BLaER1 (cell line): Measurements from ENCODE around the gene RPL19.
"Not testable (repeated sequence)": the region's sequence is repeated elsewhere in the genome, so short reads cannot be mapped to it uniquely, and the experiment has no call there.

ENCODE experiments used
- H3K27ac ChIP-seq: shearing (Covaris generic); formaldehyde crosslinking; 2 replicates; pipeline ENCODE4 v1.8.1; 2022
- H3K27me3 ChIP-seq: shearing (Covaris generic); formaldehyde crosslinking; 2 replicates; pipeline ENCODE4 v1.8.1; 2022
- H3K36me3 ChIP-seq: shearing (Covaris generic); formaldehyde crosslinking; 2 replicates; pipeline ENCODE4 v1.8.1; 2022
- H3K4me1 ChIP-seq: shearing (Covaris generic); formaldehyde crosslinking; 2 replicates; pipeline ENCODE4 v1.8.1; 2022
- H3K4me2 ChIP-seq: shearing (Covaris generic); formaldehyde crosslinking; 2 replicates; pipeline ENCODE4 v1.8.1; 2022
- H3K4me3 ChIP-seq: shearing (Covaris generic); formaldehyde crosslinking; 2 replicates; pipeline ENCODE4 v1.8.1; 2022
- H3K9ac ChIP-seq: shearing (Covaris generic); formaldehyde crosslinking; 2 replicates; pipeline ENCODE4 v1.8.1; 2022
- H3K9me3 ChIP-seq: shearing (Covaris generic); formaldehyde crosslinking; 2 replicates; pipeline ENCODE4 v1.8.1; 2022
- H4K20me1 ChIP-seq: shearing (Covaris generic); formaldehyde crosslinking; 2 replicates; pipeline ENCODE4 v1.8.1; 2022
- Cebpa-rat ChIP-seq: shearing (Covaris generic); IDR thresholded peaks from 2 replicates; pipeline ENCODE4 v1.8.1; 2022

The RPL19 gene

DNA sequence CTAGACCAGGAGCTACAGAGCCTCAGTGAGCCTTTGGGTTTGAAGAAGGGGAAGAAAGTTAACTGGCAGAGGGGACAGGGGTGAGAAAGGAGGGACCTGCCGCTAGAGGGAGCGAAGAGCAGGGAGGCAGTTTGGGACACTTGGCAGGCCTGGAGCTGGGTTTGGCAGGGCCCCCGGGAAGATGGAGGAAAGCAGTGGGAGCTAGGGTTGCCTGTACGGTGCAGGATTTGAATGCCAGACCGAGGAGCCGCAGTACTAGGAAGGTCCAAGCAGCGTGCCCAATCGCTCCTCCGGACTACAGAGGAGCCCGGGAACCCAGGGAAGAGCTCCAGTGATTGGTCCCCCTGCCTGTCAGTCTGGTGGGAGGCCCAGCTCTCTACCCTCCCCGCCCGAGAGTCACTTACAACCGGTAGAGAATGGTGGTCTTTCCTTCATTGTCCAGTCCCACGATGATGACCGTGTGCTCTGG lies 35.4 kb upstream of the RPL19 start:
- Histone ChIP-seq H3K27ac (peak overlapping the region; percentile 64), H3K9ac (peak overlapping the region; percentile 49), H3K27me3 (peaks cover 25% of the 10 kb centered on the region), H3K4me2 (peak overlapping the region; percentile 93), H3K9me3 (no peaks in the 10 kb centered on the region), H3K4me1 (peaks cover 93% of the 10 kb centered on the region), H3K4me3 (peak overlapping the region; percentile 65), H3K36me3 (no peaks in the 10 kb centered on the region), H4K20me1 (no peaks in the 10 kb centered on the region)
- TF ChIP-seq Cebpa-rat = no peak

DNA sequence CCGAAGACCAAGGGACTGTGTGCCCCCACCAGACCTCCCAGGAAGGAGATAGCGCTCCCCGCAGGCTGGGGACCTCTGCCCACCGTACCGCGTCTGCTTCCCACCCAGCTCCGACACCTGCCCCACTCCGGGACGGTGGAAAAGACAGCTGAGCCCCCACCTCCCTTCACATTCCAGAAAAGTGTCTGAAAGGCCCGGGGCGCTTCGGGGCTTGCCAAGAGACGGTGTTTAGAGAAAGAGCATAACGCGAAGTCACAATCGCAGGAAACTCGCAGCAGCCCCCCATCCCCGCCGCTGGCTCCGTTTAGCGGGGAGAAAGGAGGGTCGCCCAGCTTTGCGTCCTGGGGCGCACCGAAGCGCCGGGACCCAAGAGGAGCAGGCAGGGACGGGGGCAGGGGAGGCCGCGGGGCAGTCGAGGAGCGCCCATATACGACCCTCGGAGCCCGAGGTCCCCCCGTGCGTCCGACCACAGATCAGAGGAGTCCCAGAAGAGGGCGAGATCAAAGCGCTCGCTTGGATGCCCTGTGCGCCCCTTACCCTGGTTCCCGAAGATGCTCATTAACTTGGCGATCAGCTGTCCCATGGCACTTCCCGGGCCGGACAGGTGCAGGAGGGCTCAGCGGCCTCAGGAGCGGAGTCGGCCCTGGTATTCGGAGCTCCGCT lies 34.8 kb upstream of the RPL19 start:
- TF ChIP-seq Cebpa-rat = no peak
- Histone ChIP-seq H3K36me3 (no peaks in the 10 kb centered on the region), H3K9ac (peak overlapping the region; percentile 49), H4K20me1 (no peaks in the 10 kb centered on the region), H3K4me2 (peak overlapping the region; percentile 93), H3K27me3 (peaks cover 25% of the 10 kb centered on the region), H3K27ac (peak overlapping the region; percentile 64), H3K9me3 (no peaks in the 10 kb centered on the region), H3K4me1 (peaks cover 99% of the 10 kb centered on the region), H3K4me3 (peak overlapping the region; percentile 65)

DNA sequence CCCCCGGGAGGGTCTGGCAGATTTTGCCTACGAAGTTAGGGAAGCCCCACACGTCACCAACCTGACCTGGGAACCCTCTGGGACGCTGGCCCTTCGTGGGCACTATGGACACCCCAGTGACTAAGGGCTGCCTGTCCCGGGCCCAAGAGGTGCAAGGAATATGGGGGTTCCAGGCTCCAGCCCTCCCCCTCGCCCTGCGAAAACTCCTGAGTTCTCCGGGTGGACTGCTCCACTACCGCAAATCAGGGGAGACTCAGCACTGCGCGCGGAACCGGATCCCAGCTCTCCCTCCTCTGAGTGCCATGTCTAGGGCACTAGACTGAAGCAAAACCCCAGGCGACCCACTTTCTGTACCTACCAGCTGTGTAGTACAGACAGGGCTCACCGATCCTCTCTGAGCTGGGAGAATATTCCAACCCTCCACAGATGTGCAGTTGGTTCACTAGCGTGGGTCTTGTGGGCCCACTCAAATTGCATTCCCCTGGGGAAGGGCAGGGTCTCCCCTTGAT lies 34.2 kb upstream of the RPL19 start, which contains the start of gene ARL5C:
TSS of gene ARL5C (minus strand) at position 321 of the 509 bp plus-strand sequence. CDS start 401 bp downstream, outside the sequence.
- H3K9ac ChIP-seq = peak within 1 kb of the TSS; percentile 49
- H3K36me3 ChIP-seq = no peaks in the 10 kb centered on the region
- H3K4me2 ChIP-seq = peak within 1 kb of the TSS; percentile 93
- H3K9me3 ChIP-seq = no peaks in the 10 kb centered on the region
- H3K27me3 ChIP-seq = peaks cover 25% of the 10 kb centered on the region
- TF ChIP-seq Cebpa-rat = no peak
- H3K27ac ChIP-seq = peak within 1 kb of the TSS; percentile 64
- H3K4me3 ChIP-seq = peak within 1 kb of the TSS; percentile 65
- H3K4me1 ChIP-seq = peaks cover 99% of the 10 kb centered on the region
- no peaks in the 10 kb centered on the region for H4K20me1 ChIP-seq

GRCh38 chr17:39166437-39167335 lies 33.4 kb upstream of the RPL19 start:
- Histone ChIP-seq H3K36me3 (no peaks in the 10 kb centered on the region), H3K27ac (peak overlapping the region; percentile 58), H3K9ac (peak overlapping the region; percentile 49; the same call in 1 of the 2 replicates), H3K4me2 (peak overlapping the region; percentile 93), H4K20me1 (no peaks in the 10 kb centered on the region), H3K9me3 (no peaks in the 10 kb centered on the region), H3K27me3 (peaks cover 25% of the 10 kb centered on the region), H3K4me3 (peak overlapping the region; percentile 65), H3K4me1 (peaks cover 99% of the 10 kb centered on the region)
- no peak for TF ChIP-seq Cebpa-rat

DNA sequence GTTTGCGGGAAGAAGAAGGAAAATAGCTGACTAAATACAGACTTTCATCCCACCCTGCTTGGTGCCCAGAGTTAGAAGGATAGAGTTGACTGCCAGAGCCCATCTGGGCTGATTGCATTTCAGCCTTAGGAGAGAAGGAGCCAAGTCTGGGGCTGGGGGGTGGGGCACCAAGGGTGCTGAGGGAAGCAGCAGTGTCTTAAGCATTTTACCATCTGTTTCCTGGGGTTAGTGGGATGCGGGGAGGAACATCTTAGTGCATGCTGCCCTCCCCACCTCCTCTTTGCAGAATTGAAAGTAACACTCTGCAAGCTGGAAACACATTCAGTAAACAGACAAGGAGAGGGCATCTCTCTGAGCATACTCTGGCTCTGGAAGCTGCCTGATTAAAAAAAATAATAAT lies 32.6 kb upstream of the RPL19 start:
- H3K4me3 ChIP-seq = 0 out of 2 replicates have a peak overlapping the region, but pooled peaks have one; percentile 65

GRCh38 chr17:39168503-39168902 lies 31.6 kb upstream of the RPL19 start:
- H4K20me1 ChIP-seq, H3K9me3 ChIP-seq, H3K4me3 ChIP-seq, H3K36me3 ChIP-seq, H3K9ac ChIP-seq: not testable (repeated sequence)
- H3K27me3 ChIP-seq = peaks cover 25% of the 10 kb centered on the region
- peaks cover 99% of the 10 kb centered on the region for H3K4me1 ChIP-seq
- H3K4me2 ChIP-seq = peak overlapping the region; percentile 93
- peak overlapping the region; percentile 52; the same call in 1 of the 2 replicates for H3K27ac ChIP-seq

More for the DNA sequence above, 32.6 kb upstream of the RPL19 start:
- TF ChIP-seq Cebpa-rat = no peak
- H3K27me3 ChIP-seq = peaks cover 25% of the 10 kb centered on the region
- H3K4me1 ChIP-seq = peaks cover 99% of the 10 kb centered on the region
- H3K9ac ChIP-seq = peak overlapping the region; percentile 1; the same call in 1 of the 2 replicates
- peak overlapping the region; percentile 58 for H3K27ac ChIP-seq
- H3K9me3 ChIP-seq = no peaks in the 10 kb centered on the region
- no peaks in the 10 kb centered on the region for H3K36me3 ChIP-seq
- H4K20me1 ChIP-seq = no peaks in the 10 kb centered on the region
- peak overlapping the region; percentile 93 for H3K4me2 ChIP-seq

- Histone ChIP-seq H3K27me3 (peaks cover 25% of the 10 kb centered on the region), H3K4me2 (peak overlapping the region; percentile 97), H4K20me1 (peaks cover 9% of the 10 kb centered on the region; the same call in 1 of the 2 replicates), H3K36me3 (no peaks in the 10 kb centered on the region), H3K4me3 (no peak overlapping the region), H3K4me1 (peaks cover 99% of the 10 kb centered on the region), H3K27ac (peak overlapping the region; percentile 57), H3K9ac (no peak overlapping the region), H3K9me3 (no peaks in the 10 kb centered on the region)
- TF ChIP-seq Cebpa-rat = no peak
Measured at GRCh38 chr17:39169101-39169500, 31.0 kb upstream of the RPL19 start.

DNA sequence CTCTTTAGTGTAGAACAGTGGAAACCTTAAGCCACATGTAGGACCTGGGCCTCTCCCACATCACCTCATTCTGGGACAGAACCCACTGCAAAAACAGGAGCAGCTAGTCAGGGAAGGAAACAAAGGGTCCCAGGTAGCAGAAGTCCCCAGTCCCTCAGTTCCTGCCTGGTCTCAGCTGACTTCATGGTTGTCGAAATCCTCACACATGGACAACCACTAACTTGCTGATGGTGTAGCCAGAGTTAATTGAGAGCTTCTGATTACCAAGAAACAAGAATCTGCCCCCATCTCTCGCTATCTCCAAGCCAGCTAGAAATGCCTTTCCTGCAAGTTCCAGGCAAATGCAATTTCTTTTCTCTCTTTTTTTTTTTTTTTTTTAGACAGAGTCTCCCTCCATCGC lies 30.6 kb upstream of the RPL19 start:
- H3K4me2 ChIP-seq = peak overlapping the region; percentile 97
- no peak for TF ChIP-seq Cebpa-rat

GRCh38 chr17:39170109-39170508 lies 30.0 kb upstream of the RPL19 start:
- Histone ChIP-seq H3K4me2 (peak overlapping the region; percentile 97), H3K4me1 (peaks cover 99% of the 10 kb centered on the region), H3K4me3 (no peak overlapping the region), H4K20me1 (peaks cover 16% of the 10 kb centered on the region; the same call in 1 of the 2 replicates), H3K27me3 (peaks cover 17% of the 10 kb centered on the region), H3K36me3 (no peaks in the 10 kb centered on the region), H3K27ac (no peak overlapping the region), H3K9ac (no peak overlapping the region), H3K9me3 (no peaks in the 10 kb centered on the region)
- TF ChIP-seq Cebpa-rat = no peak

More for the DNA sequence above, 30.6 kb upstream of the RPL19 start:
- Histone ChIP-seq H3K27me3 (peaks cover 23% of the 10 kb centered on the region), H3K9me3 (no peaks in the 10 kb centered on the region), H3K4me3 (no peak overlapping the region), H4K20me1 (peaks cover 14% of the 10 kb centered on the region; the same call in 1 of the 2 replicates), H3K27ac (peak overlapping the region; percentile 57), H3K9ac (no peak overlapping the region), H3K36me3 (no peaks in the 10 kb centered on the region), H3K4me1 (peaks cover 99% of the 10 kb centered on the region)
